ENCODE results near the gene HEXIM2. TPM values are rescaled to one million over a fixed set of nuclear protein-coding genes. Genes with fewer than 3 reads are reported as not detected.

Gene HEXIM2
- total RNA-seq, 1 experiment from 2014 or later, result 11.9 TPM

GRCh38 chr17:45190503-45191255, 29.0 kb downstream of the HEXIM2 start (continued):
- TF ChIP-seq ZNF416 (CRISPR knock-in tag; IDR thresholded peaks at IDR 0.05) (no peak), PRDM15 (CRISPR knock-in tag; IDR thresholded peaks at IDR 0.05) (no peak), ZNF317 (CRISPR knock-in tag; IDR thresholded peaks at IDR 0.05; ENCODE audit: borderline replicate concordance, low read depth) (no peak), TEAD4 (CRISPR knock-in tag; IDR thresholded peaks at IDR 0.05) (no peak), GTF2I (CRISPR knock-in tag; conservative IDR thresholded peaks at IDR 0.05) (no peak), GABPB1 (CRISPR knock-in tag; IDR thresholded peaks at IDR 0.05) (no peak)
- TF ChIP-seq, protein P1, sequence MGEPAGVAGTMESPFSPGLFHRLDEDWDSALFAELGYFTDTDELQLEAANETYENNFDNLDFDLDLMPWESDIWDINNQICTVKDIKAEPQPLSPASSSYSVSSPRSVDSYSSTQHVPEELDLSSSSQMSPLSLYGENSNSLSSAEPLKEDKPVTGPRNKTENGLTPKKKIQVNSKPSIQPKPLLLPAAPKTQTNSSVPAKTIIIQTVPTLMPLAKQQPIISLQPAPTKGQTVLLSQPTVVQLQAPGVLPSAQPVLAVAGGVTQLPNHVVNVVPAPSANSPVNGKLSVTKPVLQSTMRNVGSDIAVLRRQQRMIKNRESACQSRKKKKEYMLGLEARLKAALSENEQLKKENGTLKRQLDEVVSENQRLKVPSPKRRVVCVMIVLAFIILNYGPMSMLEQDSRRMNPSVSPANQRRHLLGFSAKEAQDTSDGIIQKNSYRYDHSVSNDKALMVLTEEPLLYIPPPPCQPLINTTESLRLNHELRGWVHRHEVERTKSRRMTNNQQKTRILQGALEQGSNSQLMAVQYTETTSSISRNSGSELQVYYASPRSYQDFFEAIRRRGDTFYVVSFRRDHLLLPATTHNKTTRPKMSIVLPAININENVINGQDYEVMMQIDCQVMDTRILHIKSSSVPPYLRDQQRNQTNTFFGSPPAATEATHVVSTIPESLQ (CRISPR knock-in tag; IDR thresholded peaks at IDR 0.05), result no peak
- TF ChIP-seq, protein P2, sequence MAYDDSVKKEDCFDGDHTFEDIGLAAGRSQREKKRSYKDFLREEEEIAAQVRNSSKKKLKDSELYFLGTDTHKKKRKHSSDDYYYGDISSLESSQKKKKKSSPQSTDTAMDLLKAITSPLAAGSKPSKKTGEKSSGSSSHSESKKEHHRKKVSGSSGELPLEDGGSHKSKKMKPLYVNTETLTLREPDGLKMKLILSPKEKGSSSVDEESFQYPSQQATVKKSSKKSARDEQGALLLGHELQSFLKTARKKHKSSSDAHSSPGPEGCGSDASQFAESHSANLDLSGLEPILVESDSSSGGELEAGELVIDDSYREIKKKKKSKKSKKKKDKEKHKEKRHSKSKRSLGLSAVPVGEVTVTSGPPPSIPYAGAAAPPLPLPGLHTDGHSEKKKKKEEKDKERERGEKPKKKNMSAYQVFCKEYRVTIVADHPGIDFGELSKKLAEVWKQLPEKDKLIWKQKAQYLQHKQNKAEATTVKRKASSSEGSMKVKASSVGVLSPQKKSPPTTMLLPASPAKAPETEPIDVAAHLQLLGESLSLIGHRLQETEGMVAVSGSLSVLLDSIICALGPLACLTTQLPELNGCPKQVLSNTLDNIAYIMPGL (CRISPR knock-in tag; IDR thresholded peaks at IDR 0.05), result no peak
- TF ChIP-seq, protein P3, sequence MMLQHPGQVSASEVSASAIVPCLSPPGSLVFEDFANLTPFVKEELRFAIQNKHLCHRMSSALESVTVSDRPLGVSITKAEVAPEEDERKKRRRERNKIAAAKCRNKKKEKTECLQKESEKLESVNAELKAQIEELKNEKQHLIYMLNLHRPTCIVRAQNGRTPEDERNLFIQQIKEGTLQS (CRISPR knock-in tag; conservative IDR thresholded peaks at IDR 0.05), result no peak
- TF ChIP-seq, protein P4, sequence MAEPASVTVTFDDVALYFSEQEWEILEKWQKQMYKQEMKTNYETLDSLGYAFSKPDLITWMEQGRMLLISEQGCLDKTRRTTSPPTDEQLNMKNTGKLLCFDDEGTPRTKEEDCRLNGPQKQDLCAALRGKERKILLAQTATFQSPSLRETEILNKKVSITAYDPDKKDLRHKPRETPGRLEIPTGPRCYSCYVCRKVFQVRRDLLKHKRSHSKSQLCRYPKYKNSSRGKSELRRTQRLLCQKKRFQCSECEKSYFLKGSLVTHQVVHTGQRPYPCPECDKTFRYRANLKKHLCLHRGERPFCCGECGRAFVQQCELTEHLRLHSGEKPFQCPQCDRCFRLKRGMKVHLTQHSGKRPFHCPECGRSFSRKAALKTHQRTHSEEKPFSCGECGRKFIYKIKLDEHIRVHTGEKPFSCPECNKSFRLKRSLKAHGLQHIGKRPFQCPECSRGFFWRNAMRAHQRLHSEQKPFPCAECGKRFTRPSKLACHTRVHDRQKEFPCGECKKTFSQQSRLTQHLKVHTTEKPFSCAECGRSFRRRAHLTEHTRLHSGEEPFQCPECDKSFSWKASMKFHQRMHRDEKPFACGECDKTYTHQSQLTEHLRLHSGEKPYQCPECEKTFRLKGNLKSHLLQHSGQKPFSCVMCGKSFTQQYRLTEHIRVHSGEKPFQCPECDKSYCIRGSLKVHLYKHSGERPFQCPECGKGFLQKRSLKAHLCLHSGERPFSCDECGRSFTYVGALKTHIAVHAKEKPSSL (CRISPR knock-in tag; conservative IDR thresholded peaks at IDR 0.05), result no peak

DNA sequence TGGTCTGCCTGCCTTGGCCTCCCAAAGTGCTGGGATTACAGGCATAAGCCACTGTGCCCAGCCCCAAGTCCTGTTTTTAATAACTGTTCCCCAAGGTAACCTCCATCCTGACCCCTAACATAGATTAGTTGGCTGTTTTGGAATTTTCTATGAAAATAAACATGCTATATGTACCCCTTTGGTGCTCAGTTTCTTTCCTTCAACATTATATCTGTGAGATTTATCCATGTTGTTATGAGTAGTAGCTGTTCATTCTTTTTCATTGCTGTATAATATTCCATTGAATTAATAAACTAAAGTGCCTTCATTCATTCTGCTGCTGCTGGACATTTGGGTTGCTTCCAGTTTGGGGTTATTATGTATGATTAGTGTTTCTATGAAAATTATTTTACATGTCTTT, 33.7 kb downstream of the HEXIM2 start:
- H3K27me3 Mint-ChIP-seq (ENCODE audit: low read depth), result no peaks in the 10 kb centered on the region
- POLR2A ChIA-PET, result interaction anchor here (0.6 kb wide), 1 partner anchor 1149 kb away, joined by 5 read pairs; no protein-coding TSS in a partner anchor
- CTCF ChIA-PET, result interaction anchor here (0.7 to 2.9 kb wide), 5 partner anchors 24 to 60 kb away, joined by 3 to 17 read pairs (median 7); partner anchors contain the start of genes ACBD4, HEXIM1 and HEXIM2
- H3K9me3 Mint-ChIP-seq, result peaks cover 8% of the 10 kb centered on the region
- H3K36me3 Mint-ChIP-seq, result no peaks in the 10 kb centered on the region
- no peak overlapping the region for H3K4me3 Mint-ChIP-seq
- DNase-seq (ENCODE audit: low spot score) (no peak), ATAC-seq (no peak)
- H3K27ac Mint-ChIP-seq, result no peak overlapping the region
- H3K4me1 Mint-ChIP-seq, result peaks cover 14% of the 10 kb centered on the region
- no peak for TF ChIP-seq CDX4 (CRISPR knock-in tag; IDR thresholded peaks at IDR 0.05; ENCODE audit: borderline replicate concordance)
- TF ChIP-seq KAT7 (CRISPR knock-in tag; IDR thresholded peaks at IDR 0.05; ENCODE audit: borderline replicate concordance), result no peak
- TF ChIP-seq, protein P5, sequence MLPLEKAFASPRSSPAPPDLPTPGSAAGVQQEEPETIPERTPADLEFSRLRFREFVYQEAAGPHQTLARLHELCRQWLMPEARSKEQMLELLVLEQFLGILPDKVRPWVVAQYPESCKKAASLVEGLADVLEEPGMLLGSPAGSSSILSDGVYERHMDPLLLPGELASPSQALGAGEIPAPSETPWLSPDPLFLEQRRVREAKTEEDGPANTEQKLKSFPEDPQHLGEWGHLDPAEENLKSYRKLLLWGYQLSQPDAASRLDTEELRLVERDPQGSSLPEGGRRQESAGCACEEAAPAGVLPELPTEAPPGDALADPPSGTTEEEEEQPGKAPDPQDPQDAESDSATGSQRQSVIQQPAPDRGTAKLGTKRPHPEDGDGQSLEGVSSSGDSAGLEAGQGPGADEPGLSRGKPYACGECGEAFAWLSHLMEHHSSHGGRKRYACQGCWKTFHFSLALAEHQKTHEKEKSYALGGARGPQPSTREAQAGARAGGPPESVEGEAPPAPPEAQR (CRISPR knock-in tag; IDR thresholded peaks at IDR 0.05), result no peak
- TF ChIP-seq, protein P6, sequence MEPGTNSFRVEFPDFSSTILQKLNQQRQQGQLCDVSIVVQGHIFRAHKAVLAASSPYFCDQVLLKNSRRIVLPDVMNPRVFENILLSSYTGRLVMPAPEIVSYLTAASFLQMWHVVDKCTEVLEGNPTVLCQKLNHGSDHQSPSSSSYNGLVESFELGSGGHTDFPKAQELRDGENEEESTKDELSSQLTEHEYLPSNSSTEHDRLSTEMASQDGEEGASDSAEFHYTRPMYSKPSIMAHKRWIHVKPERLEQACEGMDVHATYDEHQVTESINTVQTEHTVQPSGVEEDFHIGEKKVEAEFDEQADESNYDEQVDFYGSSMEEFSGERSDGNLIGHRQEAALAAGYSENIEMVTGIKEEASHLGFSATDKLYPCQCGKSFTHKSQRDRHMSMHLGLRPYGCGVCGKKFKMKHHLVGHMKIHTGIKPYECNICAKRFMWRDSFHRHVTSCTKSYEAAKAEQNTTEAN (CRISPR knock-in tag; IDR thresholded peaks at IDR 0.05), result no peak
- TF ChIP-seq E2F1 (CRISPR knock-in tag; IDR thresholded peaks at IDR 0.05), result no peak
- no peak for TF ChIP-seq ESRRA (CRISPR knock-in tag; IDR thresholded peaks at IDR 0.05; ENCODE audit: borderline replicate concordance)
- TF ChIP-seq FOXJ3 (CRISPR knock-in tag; IDR thresholded peaks at IDR 0.05; ENCODE audit: borderline replicate concordance), result no peak
- TF ChIP-seq MLX (CRISPR knock-in tag; IDR thresholded peaks at IDR 0.05), result no peak
- TF ChIP-seq EMX1 (CRISPR knock-in tag; IDR thresholded peaks at IDR 0.05), result no peak

All from WTC11 (cell line).